ENCODE results near the gene SCP2. TPM values are rescaled to one million over a fixed set of nuclear protein-coding genes. Genes with fewer than 3 reads are reported as not detected.
A peak's percentile ranks its signal among the peaks of the same experiment; 100 is the strongest.

Gene SCP2
- total RNA-seq, 2 donors from 2014 or later: 69.3 to 99.4 TPM

DNA sequence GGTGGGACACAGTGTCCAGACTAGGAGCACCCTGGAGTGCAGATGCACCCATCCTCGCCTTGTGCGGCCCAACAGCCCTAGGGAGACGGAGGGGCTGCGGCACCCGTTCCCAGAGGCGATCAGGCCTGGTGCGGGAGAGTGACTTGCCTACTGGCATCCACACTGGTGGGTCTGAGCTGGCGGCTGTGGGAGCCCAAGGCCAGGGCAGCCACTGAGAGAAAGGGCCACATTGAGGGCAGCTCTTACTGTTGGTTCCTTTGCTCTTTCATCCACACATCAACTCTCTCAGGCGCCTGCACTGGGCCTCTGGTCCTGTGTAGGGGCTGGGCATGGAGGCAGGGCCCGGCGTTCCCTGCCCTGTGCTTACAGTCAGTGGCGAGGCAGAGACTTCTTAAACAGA lies 143.5 kb downstream of the SCP2 start:
- no peak overlapping the region for H3K27ac ChIP-seq (ENCODE audit: low read depth, low read length)
- H3K4me3 ChIP-seq (ENCODE audit: low read length): no peak overlapping the region
- H3K4me1 ChIP-seq (ENCODE audit: control insufficient read depth, insufficient read depth, low read length): peaks cover 2% of the 10 kb centered on the region
- no peaks in the 10 kb centered on the region for H3K36me3 ChIP-seq (ENCODE audit: control insufficient read depth, insufficient read depth, low read length)
- TF ChIP-seq, protein P1, sequence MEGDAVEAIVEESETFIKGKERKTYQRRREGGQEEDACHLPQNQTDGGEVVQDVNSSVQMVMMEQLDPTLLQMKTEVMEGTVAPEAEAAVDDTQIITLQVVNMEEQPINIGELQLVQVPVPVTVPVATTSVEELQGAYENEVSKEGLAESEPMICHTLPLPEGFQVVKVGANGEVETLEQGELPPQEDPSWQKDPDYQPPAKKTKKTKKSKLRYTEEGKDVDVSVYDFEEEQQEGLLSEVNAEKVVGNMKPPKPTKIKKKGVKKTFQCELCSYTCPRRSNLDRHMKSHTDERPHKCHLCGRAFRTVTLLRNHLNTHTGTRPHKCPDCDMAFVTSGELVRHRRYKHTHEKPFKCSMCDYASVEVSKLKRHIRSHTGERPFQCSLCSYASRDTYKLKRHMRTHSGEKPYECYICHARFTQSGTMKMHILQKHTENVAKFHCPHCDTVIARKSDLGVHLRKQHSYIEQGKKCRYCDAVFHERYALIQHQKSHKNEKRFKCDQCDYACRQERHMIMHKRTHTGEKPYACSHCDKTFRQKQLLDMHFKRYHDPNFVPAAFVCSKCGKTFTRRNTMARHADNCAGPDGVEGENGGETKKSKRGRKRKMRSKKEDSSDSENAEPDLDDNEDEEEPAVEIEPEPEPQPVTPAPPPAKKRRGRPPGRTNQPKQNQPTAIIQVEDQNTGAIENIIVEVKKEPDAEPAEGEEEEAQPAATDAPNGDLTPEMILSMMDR (conservative IDR thresholded peaks at IDR 0.05): no peak
- no peaks in the 10 kb centered on the region for H3K36me3 Mint-ChIP-seq (ENCODE audit: low read depth)
- no peak for DNase-seq
- peak overlapping the region; percentile 64 for H3K27ac Mint-ChIP-seq
- no peaks in the 10 kb centered on the region for H3K9me3 ChIP-seq (ENCODE audit: control insufficient read depth, low read length)
- H3K9ac ChIP-seq (ENCODE audit: extremely low read depth, low read length, poor library complexity, severe bottlenecking): no peak overlapping the region
- WGBS, 2 experiments (ENCODE audit: insufficient coverage in 1 of 2, insufficient read length in 1 of 2): 94 to 95% methylated on average over 9 to 12 of the region's 12 CpGs
- H3K27me3 Mint-ChIP-seq (ENCODE audit: insufficient read depth): peaks cover 18% of the 10 kb centered on the region
- no peak overlapping the region for H3K4me3 Mint-ChIP-seq
- H3K4me1 Mint-ChIP-seq: peaks cover 1% of the 10 kb centered on the region
- H3K9me3 Mint-ChIP-seq: no peaks in the 10 kb centered on the region
- H3K27me3 ChIP-seq (ENCODE audit: control insufficient read depth, insufficient read depth, low read length, poor library complexity, severe bottlenecking): peaks cover 26% of the 10 kb centered on the region

DNA sequence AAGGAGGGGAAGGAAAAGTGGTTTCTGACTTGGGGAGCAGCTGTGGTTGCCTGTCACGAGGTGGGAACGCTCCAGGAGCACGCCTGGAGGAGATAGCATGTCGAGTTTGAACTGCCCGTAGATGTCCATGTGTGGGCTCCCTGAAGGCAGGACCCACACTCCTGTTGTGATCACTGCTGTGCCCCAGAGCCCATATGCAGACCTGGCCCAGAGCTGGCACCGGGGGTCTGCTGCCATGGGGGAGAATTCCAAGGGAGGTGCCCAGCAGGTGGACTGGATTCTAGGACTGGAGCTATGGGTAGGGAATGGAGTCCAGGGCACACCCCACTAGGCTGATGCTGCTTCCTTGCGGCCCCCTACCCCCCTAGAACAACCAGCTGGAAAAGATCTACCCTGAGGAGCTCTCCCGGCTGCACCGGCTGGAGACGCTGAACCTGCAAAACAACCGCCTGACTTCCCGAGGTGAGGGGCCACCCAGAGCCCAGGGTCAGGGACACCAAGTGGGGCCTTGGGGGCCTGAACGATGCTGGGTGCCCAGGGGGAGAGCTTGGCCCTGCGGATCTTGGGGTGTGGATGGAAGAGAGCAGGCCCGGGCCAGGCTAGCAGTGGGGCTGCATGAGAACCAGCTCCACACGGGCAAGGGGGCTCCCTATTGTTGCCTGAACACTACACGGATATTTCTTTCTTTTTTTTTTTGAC lies 144.2 kb downstream of the SCP2 start:
- no peak overlapping the region for H3K9ac ChIP-seq (ENCODE audit: extremely low read depth, low read length, poor library complexity, severe bottlenecking)
- DNase-seq: peak; percentile 36

DNA sequence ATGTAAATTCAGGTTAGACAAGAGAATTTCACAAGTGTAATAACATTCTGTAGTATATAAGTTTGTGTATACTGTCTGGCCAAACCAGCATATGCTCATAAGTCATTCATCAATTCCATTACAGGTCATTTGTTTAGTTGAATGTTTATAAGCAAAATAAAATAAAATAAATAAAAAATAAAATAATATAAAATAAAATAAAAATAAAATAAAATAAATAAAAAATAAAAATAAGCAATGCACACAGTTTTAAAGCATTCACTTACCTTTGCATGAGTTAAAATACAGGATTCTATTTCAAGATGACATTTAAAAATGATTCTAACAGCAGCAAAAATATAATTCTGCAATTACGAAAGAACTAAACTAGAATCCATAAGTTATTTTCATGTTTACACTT lies 144.8 kb downstream of the SCP2 start:
- Histone ChIP-seq H3K9ac (ENCODE audit: extremely low read depth, low read length, poor library complexity, severe bottlenecking) (no peak overlapping the region), H3K4me1 (ENCODE audit: control insufficient read depth, insufficient read depth, low read length) (peaks cover 2% of the 10 kb centered on the region), H3K9me3 (ENCODE audit: control insufficient read depth, low read length) (no peaks in the 10 kb centered on the region), H3K27me3 (ENCODE audit: control insufficient read depth, insufficient read depth, low read length, poor library complexity, severe bottlenecking) (peaks cover 13% of the 10 kb centered on the region), H3K4me3 (ENCODE audit: low read length) (no peak overlapping the region), H3K27ac (ENCODE audit: low read depth, low read length) (no peak overlapping the region), H3K36me3 (ENCODE audit: control insufficient read depth, insufficient read depth, low read length) (no peaks in the 10 kb centered on the region)
- Mint-ChIP-seq H3K27me3 (ENCODE audit: insufficient read depth) (peaks cover 14% of the 10 kb centered on the region), H3K4me1 (peaks cover 1% of the 10 kb centered on the region), H3K27ac (no peak overlapping the region), H3K36me3 (ENCODE audit: low read depth) (no peaks in the 10 kb centered on the region), H3K4me3 (no peak overlapping the region), H3K9me3 (no peaks in the 10 kb centered on the region)
- 100% methylated on average over 1 of the region's 1 CpG; no CpG with 5 or more reads in 1 of the 2 experiments for WGBS, 2 experiments (ENCODE audit: insufficient coverage in 1 of 2, insufficient read length in 1 of 2)
- no peak for DNase-seq
- TF ChIP-seq, protein P1 (conservative IDR thresholded peaks at IDR 0.05): no peak

More for the DNA sequence above, 144.2 kb downstream of the SCP2 start:
- peak overlapping the region; percentile 64 for H3K27ac Mint-ChIP-seq
- 85 to 92% methylated on average over 10 to 17 of the region's 17 CpGs for WGBS, 2 experiments (ENCODE audit: insufficient coverage in 1 of 2, insufficient read length in 1 of 2)
- peaks cover 16% of the 10 kb centered on the region for H3K27me3 Mint-ChIP-seq (ENCODE audit: insufficient read depth)
- peaks cover 1% of the 10 kb centered on the region for H3K4me1 Mint-ChIP-seq
- Histone ChIP-seq H3K4me1 (ENCODE audit: control insufficient read depth, insufficient read depth, low read length) (peaks cover 2% of the 10 kb centered on the region), H3K27ac (ENCODE audit: low read depth, low read length) (no peak overlapping the region), H3K27me3 (ENCODE audit: control insufficient read depth, insufficient read depth, low read length, poor library complexity, severe bottlenecking) (peaks cover 19% of the 10 kb centered on the region), H3K9me3 (ENCODE audit: control insufficient read depth, low read length) (no peaks in the 10 kb centered on the region), H3K36me3 (ENCODE audit: control insufficient read depth, insufficient read depth, low read length) (no peaks in the 10 kb centered on the region), H3K4me3 (ENCODE audit: low read length) (no peak overlapping the region)
- TF ChIP-seq, protein P1 (conservative IDR thresholded peaks at IDR 0.05): no peak
- no peaks in the 10 kb centered on the region for H3K36me3 Mint-ChIP-seq (ENCODE audit: low read depth)
- no peaks in the 10 kb centered on the region for H3K9me3 Mint-ChIP-seq
- H3K4me3 Mint-ChIP-seq: no peak overlapping the region

Measured in endodermal cell (in vitro differentiated cells).